HPDE6-E6E7 (cell line): Measurements from ENCODE around the gene GADD45G.
A peak's percentile ranks its signal among the peaks of the same experiment; 100 is the strongest.

ENCODE experiments used
- DNase-seq: peaks from one replicate; pipeline ENCODE4 v3.0.0; 2011; ENCODE audit warnings: missing footprints; ENCODE audit errors: extremely low spot score

The GADD45G gene

GRCh38 chr9:89592963-89593726 is 11.7 kb upstream of the GADD45G start:
- no peak for DNase-seq

GRCh38 chr9:89593727-89594427 is 10.9 kb upstream of the GADD45G start:
- DNase-seq: no peak

GRCh38 chr9:89594811-89595550 is 9.8 kb upstream of the GADD45G start:
- no peak for DNase-seq

- no peak for DNase-seq
Observed at GRCh38 chr9:89595646-89596045, 9.2 kb upstream of the GADD45G start.

- no peak for DNase-seq
Observed at GRCh38 chr9:89596937-89597555, 7.8 kb upstream of the GADD45G start.

- no peak for DNase-seq
Observed at GRCh38 chr9:89597711-89598362, 7.0 kb upstream of the GADD45G start.

GRCh38 chr9:89598363-89598713 is 6.5 kb upstream of the GADD45G start:
- DNase-seq: no peak

GRCh38 chr9:89598926-89599325 is 5.9 kb upstream of the GADD45G start:
- no peak for DNase-seq

GRCh38 chr9:89600831-89601230 is 4.0 kb upstream of the GADD45G start:
- DNase-seq: no peak

- DNase-seq: no peak
Observed at GRCh38 chr9:89601306-89601705, 3.5 kb upstream of the GADD45G start.

GRCh38 chr9:89601856-89602562 is 2.8 kb upstream of the GADD45G start:
- no peak for DNase-seq

- no peak for DNase-seq
Observed at GRCh38 chr9:89602978-89603766, 1.6 kb upstream of the GADD45G start.

GRCh38 chr9:89603767-89604665 is 796 bp upstream of the GADD45G start:
- DNase-seq: no peak

- DNase-seq: no peak
Observed at GRCh38 chr9:89605465-89606048, 745 bp downstream of the GADD45G start.

- DNase-seq: peak; percentile 66
Observed at GRCh38 chr9:89606049-89606623, 1.3 kb downstream of the GADD45G start.

GRCh38 chr9:89606624-89607311 is 2.0 kb downstream of the GADD45G start:
- DNase-seq: no peak

GRCh38 chr9:89608641-89609335 is 4.0 kb downstream of the GADD45G start:
- no peak for DNase-seq
